HG03045 (cell line): ENCODE measurements around the gene PAQR9.
"Not testable (repeated sequence)": the region's sequence is repeated elsewhere in the genome, so short reads cannot be mapped to it uniquely, and the experiment has no call there.

Source experiments
- ATAC-seq: cut with Tn5 transposase; IDR thresholded peaks from one replicate; pipeline ENCODE4 v1.9.1; 2021; ENCODE audit warnings: mild to moderate bottlenecking, moderate library complexity; ENCODE audit not compliant: unreplicated experiment

Gene PAQR9, protein sequence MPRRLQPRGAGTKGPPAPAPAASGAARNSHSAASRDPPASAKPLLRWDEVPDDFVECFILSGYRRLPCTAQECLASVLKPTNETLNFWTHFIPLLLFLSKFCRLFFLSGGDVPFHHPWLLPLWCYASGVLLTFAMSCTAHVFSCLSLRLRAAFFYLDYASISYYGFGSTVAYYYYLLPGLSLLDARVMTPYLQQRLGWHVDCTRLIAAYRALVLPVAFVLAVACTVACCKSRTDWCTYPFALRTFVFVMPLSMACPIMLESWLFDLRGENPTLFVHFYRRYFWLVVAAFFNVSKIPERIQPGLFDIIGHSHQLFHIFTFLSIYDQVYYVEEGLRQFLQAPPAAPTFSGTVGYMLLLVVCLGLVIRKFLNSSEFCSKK

DNA sequence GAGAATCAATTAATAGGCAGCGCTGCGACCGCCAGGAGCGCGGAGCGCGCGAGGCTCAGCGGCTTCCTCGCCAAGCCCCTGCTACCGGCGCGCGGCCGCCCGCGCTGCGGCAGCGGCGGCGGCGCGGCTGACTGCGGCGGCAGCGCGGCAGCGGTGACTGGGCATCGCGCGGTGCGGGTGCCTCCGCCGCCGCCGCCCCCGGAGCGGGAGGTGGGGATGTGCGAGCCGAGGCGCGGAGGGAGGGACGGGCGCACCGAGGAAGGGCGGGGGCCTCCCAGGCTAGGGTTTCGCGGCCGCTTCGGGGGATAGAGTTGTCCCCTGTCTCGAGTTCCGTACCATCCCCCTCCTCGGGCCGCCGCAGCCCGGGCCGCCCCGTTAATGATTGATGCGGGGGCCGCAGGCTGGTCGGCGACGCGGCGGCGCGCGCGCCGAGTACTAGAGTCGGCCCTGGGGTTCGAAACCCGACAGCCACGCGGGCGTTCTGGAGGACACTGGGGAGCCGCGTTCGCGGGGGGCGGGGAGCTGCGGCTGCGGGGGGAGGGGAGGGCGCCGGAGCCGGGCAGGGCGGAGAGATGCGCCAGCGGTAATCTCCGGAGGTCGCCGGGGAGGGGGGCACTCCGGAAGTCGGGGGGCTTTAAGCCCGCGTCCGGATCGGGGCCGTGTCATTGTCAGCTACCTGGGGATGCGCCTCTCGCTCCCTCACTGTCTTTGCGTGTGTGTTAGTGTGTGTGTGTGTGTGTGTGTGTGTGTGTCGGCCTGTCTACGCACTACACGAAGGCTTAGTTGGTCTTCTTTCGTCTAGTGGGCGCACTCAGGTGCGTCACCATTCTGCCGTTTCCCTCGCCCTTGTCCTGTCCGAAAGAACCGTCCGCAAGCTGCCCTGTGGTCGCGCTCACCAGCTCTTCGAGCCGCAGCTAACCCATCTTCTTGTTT, at the start of gene PAQR9:
Gene PAQR9 (minus strand): TSS at position 159 of the 933 bp plus-strand sequence. CDS start 338 bp downstream, outside the sequence.
- no peak for ATAC-seq

DNA sequence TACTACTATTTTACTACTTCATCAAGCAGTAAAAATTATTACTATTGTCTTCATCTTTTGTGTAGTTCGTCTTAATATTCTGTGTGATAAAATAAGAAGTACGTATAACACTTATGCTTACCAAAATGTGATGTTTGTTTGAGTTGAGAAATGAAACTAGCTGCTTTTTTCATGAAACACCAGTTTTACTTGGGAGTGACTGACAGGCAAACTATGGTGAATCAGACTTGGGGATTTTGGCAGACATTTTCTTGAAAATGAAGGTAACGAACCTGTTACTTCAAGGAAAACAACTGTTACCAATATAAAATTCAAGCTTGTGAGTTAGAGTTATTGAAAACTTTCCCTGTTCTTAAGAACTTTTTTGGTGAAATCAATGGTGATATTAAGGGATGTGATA, 48.2 kb upstream of the PAQR9 start:
- ATAC-seq: no peak

DNA sequence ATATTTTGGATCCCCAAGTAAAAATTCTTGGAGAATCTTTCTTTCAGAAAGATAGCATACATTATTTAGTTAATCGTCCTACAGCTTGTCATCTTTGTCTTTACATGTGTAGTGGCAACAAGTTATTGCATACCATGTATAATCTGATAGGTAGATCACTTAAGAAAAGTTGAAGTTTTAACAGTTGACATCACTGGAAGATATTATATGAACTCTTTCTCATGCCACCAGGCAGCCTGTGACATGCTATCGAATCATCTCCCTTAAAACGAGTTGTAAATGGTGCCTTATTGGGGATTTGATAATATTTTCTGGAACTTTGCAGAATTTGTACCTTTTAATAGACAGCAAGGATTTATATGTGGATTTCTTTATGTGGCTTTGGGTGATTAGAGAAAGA, 46.5 kb upstream of the PAQR9 start:
- ATAC-seq: no peak

DNA sequence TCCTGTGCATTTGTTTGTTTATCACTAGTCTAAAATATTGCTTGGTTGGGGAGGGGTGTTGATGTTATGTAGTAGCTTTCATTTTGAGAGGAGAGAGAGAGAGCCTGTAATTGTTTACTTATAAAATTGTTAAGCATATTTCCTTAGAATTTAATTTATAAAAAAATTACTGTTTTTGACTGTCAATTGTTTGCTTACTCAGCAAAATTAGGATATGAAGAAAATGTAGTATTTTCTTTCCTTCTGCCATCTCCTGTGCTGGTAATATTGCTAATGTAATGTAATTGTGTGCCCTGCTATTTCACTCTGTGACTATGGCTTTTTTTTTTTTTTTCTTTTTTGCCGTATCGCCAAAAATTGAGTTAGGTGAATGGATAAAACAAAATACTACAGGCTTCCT, 41.3 kb upstream of the PAQR9 start:
- ATAC-seq: no peak

DNA sequence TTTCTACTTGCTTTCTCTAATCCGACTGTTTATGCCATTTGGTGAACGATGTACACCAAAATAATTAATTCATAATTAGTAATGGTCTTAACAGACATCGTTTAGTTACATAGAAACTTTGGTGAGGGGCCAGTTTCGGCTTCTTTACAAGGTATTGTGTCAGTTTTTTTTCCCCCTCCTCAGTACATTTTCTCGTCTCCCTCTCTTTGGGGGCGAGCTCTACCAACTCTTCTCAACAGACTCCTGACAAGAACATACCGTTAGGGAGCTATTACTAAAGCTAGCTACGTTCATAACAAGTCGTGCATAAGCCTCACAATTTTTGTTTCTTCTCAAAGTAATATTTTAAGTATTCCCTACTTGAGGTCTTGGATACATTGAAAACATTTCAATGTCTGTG, 39.3 kb upstream of the PAQR9 start:
- ATAC-seq: no peak

DNA sequence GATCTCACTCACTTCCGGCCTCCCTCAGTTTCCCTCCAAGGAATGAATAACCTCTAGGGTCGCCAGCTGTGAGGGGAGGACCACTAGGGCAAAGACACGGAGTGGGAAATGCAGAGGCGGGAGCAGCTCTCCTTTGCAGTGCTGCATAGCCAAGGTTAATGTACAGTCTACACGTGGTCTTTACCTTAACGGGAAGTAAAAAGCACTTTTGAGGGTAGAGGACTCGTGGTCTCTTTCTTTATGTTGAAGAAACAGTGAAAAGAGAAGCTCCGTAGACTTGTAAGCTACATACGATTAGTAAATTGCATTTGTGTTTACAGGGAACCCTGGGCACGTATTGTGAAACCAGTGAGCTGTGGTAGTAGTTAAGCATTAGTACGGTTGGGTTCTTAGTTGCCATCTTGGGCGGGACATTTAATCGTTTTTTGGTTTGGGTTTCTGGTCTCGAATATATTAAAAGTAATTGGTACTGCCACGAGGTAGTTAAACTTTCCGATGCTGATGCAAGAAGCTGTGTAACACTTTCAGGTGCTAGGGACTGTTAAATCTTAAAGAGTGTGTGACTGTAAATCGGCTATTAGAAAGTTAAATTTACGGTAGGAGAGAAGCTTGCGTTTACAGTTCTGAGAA, 38.7 kb upstream of the PAQR9 start:
- ATAC-seq: peak; percentile 22

DNA sequence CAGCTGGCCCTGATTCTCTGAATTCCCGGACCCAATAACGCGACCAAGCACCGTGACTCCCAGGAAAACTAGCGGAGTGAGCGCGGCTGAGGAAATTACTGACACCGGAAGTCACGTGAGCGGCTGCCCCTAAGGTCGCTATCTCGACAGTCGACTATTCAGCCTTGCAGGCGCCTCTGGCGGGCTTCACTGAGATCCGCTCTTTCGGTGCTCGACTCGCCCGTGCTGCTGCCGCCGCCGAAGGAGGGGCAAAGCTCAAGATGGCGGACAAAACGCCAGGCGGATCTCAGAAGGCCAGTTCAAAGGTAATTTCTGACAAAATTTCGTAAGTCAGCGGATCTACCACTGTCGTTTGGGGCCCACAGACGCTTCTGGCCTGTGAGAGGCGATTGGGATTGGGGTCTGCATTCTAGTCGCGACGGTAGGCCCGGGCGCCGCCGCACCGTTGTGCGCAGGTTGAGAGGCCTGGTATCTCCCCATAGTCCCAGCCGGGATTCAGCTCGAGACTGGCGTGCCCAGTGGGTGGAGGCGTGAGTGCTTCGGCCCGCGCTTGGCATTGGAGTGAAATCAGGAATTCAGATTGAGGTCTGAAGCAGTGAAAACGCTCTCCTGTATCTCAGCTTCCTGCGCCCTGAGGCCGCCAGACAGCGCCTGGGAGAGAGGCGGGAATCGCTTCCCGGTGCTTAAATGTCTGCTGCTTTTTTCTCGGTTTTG, 38.1 kb upstream of the PAQR9 start, which contains the start of gene U2SURP:
Gene U2SURP (plus strand): TSS at position 202 of the 714 bp plus-strand sequence. CDS start 59 bp downstream, at position 261.
- ATAC-seq: peak; percentile 89

DNA sequence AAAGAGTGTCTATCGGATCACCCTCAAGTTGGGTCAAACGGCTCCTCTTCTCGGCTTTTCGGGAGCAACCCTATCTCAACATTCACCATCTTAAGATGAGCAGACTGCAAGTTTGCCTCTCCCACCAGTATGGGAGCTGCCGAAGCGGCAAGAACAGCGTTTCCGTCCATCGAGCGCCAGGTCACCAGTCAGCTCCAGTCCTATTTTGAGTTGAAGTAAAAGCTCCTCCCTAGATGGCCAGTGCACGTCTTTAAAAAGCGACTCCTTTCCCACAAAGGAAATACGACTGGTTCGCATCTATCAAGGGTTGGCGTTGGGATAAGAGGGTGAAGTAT, 37.5 kb upstream of the PAQR9 start:
- ATAC-seq: peak; percentile 76

DNA sequence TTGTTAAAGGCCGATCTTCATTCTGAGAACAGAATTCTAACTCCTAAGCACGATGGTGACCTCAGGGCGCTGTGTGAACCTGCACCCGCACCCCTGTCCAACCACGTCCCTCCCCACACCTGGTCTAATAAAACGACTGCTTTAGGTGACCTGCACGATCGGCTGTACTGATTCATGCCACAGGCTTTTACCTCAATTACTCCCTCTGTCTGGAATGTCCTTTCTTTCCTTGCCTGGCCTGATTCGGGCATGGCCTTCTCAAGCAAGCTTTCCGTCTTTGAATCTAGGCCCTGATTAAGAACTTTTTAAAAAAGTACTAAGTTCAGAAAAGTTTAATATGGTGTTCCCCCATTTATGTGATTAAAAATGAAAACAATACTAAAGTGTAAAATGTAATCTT, 37.1 kb upstream of the PAQR9 start:
- no peak for ATAC-seq

DNA sequence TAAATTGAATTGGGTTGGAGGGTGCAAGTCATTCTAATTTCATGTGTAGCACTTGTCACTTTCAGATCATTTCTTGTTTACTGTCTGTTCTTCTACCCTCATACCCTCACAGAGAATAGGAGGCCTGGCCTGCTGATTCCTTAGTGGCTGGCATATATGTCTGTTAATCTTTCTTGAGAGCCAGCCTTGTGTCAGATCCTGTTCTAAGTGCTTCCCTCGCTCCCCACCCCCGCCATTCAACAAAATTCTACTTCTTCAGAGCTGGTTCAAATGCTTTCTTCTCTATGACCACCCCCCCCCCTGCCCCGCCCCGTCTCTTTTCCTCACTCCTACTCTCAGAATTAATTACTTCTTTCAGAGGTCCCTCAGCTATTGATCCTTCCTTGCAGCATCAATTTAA, 36.4 kb upstream of the PAQR9 start:
- ATAC-seq: no peak

DNA sequence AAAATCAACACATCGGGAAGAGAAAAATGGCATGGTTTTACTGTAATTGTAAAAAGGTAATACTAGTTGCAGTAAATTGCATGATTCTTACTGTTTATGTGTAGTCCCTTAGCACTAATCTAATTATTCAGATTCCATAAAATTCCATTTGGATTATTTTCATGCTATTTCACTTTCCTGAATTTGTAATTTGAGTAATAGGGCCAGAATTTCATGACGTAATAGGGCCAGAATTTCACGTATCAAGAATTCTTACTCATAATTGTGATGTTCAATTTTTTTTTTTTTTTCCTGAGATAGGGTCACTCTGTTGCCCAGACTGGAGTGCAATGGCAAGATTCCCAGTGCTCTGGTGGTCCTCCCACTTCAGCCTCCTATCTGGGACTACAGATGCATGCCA, 35.0 kb upstream of the PAQR9 start:
- ATAC-seq: no peak

DNA sequence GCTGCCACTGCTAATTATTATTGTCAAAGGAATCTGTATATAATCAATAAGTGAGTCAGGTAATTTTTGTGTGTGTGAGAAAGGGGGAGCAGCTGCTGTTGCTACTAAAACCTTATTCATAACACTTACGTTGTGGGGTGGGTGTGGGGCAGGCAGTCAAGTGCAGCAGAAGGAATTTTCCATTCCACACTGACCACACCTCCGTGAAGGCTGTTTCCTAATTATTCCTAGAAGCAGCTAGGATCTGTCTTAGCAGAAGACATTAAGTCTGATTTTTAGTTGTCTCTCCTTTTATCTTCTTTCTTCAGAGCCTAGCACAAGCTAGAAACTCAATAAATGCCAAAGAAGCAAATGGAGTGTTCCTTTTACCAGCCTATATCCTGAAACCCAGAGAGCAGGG, 33.9 kb upstream of the PAQR9 start:
- no peak for ATAC-seq

DNA sequence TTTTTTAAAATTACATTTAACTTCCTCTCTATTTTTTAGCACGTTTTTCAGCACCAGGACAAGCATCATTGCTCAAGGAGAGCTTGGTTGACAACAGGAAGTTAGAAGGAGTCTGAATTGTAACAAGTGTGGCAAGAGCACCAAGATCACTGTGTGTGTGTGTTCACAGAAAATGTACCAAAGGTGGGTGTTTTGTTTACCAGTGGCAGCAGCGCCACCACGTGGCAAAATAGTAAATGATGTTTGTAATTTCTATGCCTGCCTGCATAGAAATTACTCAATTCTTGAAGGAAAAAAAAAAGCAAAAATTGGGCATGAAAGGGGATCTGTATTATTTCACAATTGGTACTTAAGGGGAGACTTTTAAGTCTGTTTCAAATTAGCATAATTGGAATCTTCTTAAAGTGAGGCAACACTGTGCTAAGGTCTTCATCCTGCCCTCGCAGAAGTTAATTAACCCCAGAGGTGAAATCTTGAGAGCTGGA, 30.5 kb upstream of the PAQR9 start:
- no peak for ATAC-seq

DNA sequence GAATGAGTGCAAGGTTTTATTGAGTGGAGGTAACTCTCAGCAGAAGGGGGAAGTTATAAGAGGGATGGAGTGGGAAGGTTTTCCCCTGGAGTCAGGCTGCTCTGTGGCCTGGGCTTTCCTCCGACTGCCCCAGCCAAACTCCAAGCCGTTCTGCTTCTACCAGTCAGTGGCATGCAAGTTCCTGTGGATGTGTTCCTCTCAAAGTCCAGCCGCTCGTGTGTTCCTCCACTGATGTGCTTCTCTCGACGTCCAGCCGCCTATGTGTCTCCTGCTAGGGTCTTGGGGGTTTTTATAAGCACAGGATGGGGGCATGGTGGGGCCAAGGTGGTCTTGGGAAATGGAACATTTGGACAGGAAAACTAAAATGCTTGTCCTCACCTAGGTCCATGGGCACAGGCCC, 28.8 kb upstream of the PAQR9 start:
- no peak for ATAC-seq

DNA sequence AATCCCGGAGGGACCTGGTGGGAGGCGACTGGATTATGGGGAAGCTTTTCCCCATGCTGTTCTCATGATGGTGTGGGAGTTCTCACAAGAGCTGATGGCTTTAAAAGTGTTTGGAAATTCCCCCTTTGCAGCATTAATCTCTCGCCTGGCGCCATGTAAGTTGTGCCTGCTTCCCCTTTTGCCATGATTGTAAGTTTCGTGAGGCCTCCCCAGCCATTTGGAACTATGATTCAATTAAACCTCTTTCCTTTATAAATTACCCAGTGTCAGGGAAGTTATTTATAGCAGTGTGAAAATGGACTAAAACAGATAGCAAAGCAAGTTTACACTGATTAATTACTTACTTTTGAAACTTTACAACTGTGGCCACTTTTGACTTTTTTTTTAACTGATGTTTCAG, 27.2 kb upstream of the PAQR9 start:
- no peak for ATAC-seq

DNA sequence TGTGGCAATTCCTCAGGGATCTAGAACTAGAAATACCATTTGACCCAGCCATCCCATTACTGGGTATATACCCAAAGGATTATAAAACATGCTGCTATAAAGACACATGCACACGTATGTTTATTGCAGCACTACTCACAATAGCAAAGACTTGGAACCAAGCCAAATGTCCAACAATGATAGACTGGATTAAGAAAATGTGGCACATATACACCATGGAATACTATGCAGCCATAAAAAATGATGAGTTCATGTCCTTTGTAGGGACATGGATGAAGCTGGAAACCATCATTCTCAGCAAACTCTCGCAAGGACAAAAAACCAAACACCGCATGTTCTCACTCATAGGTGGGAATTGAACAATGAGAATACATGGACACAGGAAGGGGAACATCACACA, 25.4 kb upstream of the PAQR9 start:
- ATAC-seq: not testable (repeated sequence)

DNA sequence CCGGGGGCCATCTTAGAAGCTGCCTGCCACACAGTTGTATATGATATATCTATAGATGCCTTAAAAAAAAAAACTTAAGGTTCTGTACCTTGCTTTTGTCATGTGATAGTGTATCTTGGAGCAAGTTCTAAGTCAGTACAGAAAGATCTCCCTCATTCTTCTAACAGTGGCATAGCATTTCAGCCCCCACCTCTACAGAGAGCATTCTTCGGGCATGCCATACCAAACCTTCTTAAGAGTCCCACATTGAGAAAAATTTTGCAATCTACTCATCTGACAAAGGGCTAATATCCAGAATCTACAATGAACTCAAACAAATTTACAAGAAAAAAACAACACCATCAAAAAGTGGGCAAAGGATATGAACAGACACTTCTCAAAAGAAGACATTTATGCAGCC, 24.7 kb upstream of the PAQR9 start:
- not testable (repeated sequence) for ATAC-seq

DNA sequence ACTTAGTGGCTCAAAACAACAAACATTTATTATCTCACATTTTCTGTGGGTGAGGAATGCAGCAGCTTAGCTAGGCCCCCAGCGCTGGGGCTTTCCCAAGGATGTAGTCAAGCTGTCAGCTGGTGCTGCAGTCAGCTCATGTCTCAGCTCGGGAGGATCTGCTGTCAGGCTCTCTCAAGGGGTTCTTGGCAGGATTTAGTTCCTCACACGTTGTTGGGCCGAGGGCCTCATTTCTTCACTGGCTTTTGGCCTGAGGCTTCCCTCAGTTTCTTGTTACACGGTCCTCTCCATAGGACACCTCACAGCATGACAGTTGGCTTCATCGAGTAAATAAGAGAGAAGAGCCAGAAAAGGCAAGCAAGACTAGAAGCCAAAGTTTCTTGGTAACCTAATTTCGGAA, 24.2 kb upstream of the PAQR9 start:
- ATAC-seq: no peak

DNA sequence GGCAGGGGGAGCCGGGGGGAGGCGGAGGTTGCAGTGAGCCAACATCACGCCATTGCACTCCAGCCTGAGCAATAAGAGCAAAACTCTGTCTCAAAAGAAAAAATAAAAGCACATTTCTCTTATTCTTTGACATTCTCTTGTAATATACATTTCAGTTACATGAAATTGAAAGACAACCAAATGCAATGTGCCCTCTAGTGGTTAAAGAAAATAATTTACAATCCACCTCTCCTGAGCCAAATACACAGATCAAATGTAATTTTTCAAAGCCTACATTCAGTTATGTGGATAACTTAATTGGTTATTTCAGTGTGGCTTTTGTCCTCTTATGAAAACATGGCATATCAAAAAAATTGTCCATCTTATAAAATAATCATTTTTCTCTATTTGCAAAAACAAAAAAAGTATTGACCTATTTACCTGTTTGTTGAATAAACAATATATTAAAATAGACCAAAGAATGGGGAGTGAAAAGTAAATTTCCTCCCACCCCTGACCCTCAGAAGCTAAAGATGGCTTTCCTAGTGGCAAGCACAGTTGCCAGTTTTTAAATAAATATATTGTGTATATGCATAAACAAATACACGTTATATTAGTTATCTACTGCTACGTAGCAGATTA, 23.7 kb upstream of the PAQR9 start:
- ATAC-seq: no peak

DNA sequence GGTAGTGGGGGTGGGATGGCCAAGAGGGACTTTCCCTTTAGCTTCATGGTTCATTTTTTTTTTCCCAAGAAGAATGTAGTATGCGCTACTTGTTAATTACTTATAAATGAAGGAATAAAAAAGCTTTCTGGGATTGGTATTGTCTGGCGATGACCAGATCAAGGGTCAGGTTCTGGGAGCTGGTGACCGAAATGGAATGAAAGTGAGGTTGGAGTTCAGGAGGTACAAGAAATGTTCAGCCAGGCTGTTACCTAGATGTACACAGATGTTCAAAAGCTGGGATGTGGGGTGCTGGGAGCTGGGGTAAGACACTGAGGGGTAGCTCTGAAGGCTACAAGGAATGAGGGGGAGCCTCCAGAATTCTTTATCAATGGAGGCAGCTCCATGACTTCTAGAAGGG, 20.8 kb upstream of the PAQR9 start:
- no peak for ATAC-seq
